Head of caudate nucleus (tissue), 42 donors: ENCODE measurements around the gene PIGQ.

Source experiments
- DNase-seq, 42 donors: peaks; one replicate each; pipeline versions ENCODE4 v3.0.0 to v3.0.0-alpha.2; 2020 to 2021; ENCODE audit warnings: mixed read lengths in 7 of 42
- intact Hi-C: fragments of 100-400 bp; cut with DNase I; formaldehyde crosslinking; loops from one replicate; pipeline ENCODE4 v1.15.0; 2022

Gene PIGQ

GRCh38 chr16:630249-630814 lies 60.6 kb downstream of the PIGQ start:
- peak in 1 of 42 donors; percentile 10 for DNase-seq
- intact Hi-C loops: no loop called here

GRCh38 chr16:630815-631405 lies 61.1 kb downstream of the PIGQ start, which contains the start of gene WFIKKN1:
Gene WFIKKN1 (plus strand): TSS chr16:630985. CDS start chr16:631254, 269 bp downstream.
- intact Hi-C loops: no loop called here
- peak in 1 of 42 donors; percentile 15 for DNase-seq

GRCh38 chr16:631808-632358 lies 62.1 kb downstream of the PIGQ start:
- no peak for DNase-seq
- intact Hi-C loops: no loop called here

DNA sequence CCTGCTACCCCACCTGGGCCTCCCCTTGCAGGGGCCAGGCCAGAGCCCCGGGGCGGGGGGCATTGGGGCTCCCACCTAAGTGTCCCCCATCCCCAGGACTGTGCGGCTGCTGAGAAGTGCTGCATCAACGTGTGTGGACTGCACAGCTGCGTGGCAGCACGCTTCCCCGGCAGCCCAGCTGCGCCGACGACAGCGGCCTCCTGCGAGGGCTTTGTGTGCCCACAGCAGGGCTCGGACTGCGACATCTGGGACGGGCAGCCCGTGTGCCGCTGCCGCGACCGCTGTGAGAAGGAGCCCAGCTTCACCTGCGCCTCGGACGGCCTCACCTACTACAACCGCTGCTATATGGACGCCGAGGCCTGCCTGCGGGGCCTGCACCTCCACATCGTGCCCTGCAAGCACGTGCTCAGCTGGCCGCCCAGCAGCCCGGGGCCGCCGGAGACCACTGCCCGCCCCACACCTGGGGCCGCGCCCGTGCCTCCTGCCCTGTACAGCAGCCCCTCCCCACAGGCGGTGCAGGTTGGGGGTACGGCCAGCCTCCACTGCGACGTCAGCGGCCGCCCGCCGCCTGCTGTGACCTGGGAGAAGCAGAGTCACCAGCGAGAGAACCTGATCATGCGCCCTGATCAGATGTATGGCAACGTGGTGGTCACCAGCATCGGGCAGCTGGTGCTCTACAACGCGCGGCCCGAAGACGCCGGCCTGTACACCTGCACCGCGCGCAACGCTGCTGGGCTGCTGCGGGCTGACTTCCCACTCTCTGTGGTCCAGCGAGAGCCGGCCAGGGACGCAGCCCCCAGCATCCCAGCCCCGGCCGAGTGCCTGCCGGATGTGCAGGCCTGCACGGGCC lies 62.9 kb downstream of the PIGQ start:
- intact Hi-C loops: no loop called here

GRCh38 chr16:633336-634050 lies 63.7 kb downstream of the PIGQ start:
- DNase-seq: no peak
- intact Hi-C loops: no loop called here

More for the DNA sequence above, 62.9 kb downstream of the PIGQ start:
- DNase-seq: no peak
